Testis (tissue), 3 donors: ENCODE results near the gene XRCC1. TPM values are rescaled to one million over a fixed set of nuclear protein-coding genes. Genes with fewer than 3 reads are reported as not detected.

Experiments
- DNase-seq: peaks from one replicate; pipeline ENCODE4 v3.0.0-alpha.2; 2019
- H3K27ac ChIP-seq, 2 donors: fragments of 200-600 bp; sonication (generic); one replicate each; pipeline ENCODE4 v1.5.1; 2019
- H3K27me3 ChIP-seq: fragments of 200-600 bp; sonication (generic); one replicate; pipeline ENCODE4 v1.5.1; 2019
- H3K36me3 ChIP-seq: fragments of 200-600 bp; sonication (generic); one replicate; pipeline ENCODE4 v1.5.1; 2017; ENCODE audit warnings: low read depth; ENCODE audit errors: missing control alignments
- H3K4me1 ChIP-seq: fragments of 200-600 bp; sonication (generic); one replicate; pipeline ENCODE4 v1.5.1; 2019
- H3K4me3 ChIP-seq, 2 donors: fragments of 200-600 bp; sonication (generic); one replicate each; pipeline ENCODE4 v1.5.1; 2017 to 2019
- H3K9me3 ChIP-seq: fragments of 200-600 bp; sonication (generic); one replicate; pipeline ENCODE4 v1.5.1; 2017
- CTCF ChIP-seq, 3 experiments: fragments of 450-650 bp in 2 of 3; fragments of 200-600 bp in 1 of 3; sonication (generic) in 1 of 3; IDR thresholded peaks; one replicate each; pipeline ENCODE4 v1.5.1; 2016 to 2019; ENCODE audit warnings: antibody characterized with exemption in 3 of 3, mild to moderate bottlenecking in 2 of 3, moderate library complexity in 1 of 3
- POLR2A ChIP-seq: fragments of 450-650 bp; IDR thresholded peaks from one replicate; pipeline ENCODE4 v1.6.1; 2017; ENCODE audit warnings: antibody characterized with exemption, mild to moderate bottlenecking, moderate library complexity
- WGBS, 2 donors: methylation state at CpG; one replicate each; pipeline ENCODE4 v1.1.5; 2018; 5-methylcytosine and 5-hydroxymethylcytosine counted together
- intact Hi-C: fragments of 100-400 bp; cut with DNase I; formaldehyde crosslinking; loops from one replicate; pipeline ENCODE4 v1.15.1; 2023; ENCODE audit warnings: low total_unique reads
- polyA plus RNA-seq: library from polyadenylated mRNA; stranded (reverse); fragments of 350-450 nt; fragmentation: Illumina TruSeq; extraction: RNeasy Lipid Tissue Mini Kit (QIAGEN cat#74804); gene quantifications from one replicate; pipeline ENCODE4 v1.2.3, GENCODE V29; 2014; ENCODE audit warnings: low read depth, low replicate concordance; ENCODE audit not compliant: insufficient read depth
- total RNA-seq, 2 donors: library from RNA; depleted of rRNA; stranded (reverse); fragments of >200 nt; gene quantifications; one replicate each; pipeline ENCODE4 v1.2.3, GENCODE V29; 2016

Gene XRCC1
- total and polyA plus RNA-seq, 3 donors from 2014 or later, result 40.6 to 49.1 (median 44.8) TPM

- peaks cover 4% of the 10 kb centered on the region for H3K9me3 ChIP-seq
- H3K4me3 ChIP-seq, result peak overlapping the region; percentile 59 to 61
- H3K27me3 ChIP-seq, result no peaks in the 10 kb centered on the region
- H3K27ac ChIP-seq, result peak overlapping the region; percentile 31 to 90
- WGBS, 2 donors, result 0 to 1% methylated on average over 10 to 41 of the region's 41 CpGs
- DNase-seq, result peak; percentile 99
- H3K4me1 ChIP-seq, result peaks cover 5% of the 10 kb centered on the region
- intact Hi-C loops, result no loop called here
- TF ChIP-seq POLR2A (no peak), CTCF (IDR thresholded peaks at IDR 0.05) (no peak)
- no peaks in the 10 kb centered on the region for H3K36me3 ChIP-seq
Observed at GRCh38 chr19:43533546-43534304, 41.6 kb downstream of the XRCC1 start.

GRCh38 chr19:43532962-43533545, 42.3 kb downstream of the XRCC1 start, which contains the start of gene ZNF575:
Gene ZNF575 (plus strand): TSS chr19:43533188. CDS start chr19:43534423, 1,235 bp downstream.
- H3K4me1 ChIP-seq, result peaks cover 5% of the 10 kb centered on the region
- H3K27ac ChIP-seq, result peak within 1 kb of the TSS; percentile 31 to 90
- 0 to 1% methylated on average over 25 to 46 of the region's 47 CpGs for WGBS, 2 donors
- H3K9me3 ChIP-seq, result no peaks in the 10 kb centered on the region
- peak; percentile 95 for DNase-seq
- peak within 1 kb of the TSS; percentile 59 to 61 for H3K4me3 ChIP-seq
- TF ChIP-seq POLR2A (no peak), CTCF (IDR thresholded peaks at IDR 0.05) (peak in 1 of 3 experiments; percentile 29)
- intact Hi-C loops, result no loop called here
- H3K36me3 ChIP-seq, result no peaks in the 10 kb centered on the region
- H3K27me3 ChIP-seq, result no peaks in the 10 kb centered on the region

- Histone ChIP-seq H3K27ac (peak overlapping the region; percentile 31 to 90), H3K27me3 (no peaks in the 10 kb centered on the region), H3K9me3 (no peaks in the 10 kb centered on the region), H3K36me3 (no peaks in the 10 kb centered on the region), H3K4me1 (peaks cover 7% of the 10 kb centered on the region), H3K4me3 (peak overlapping the region; percentile 59 to 61)
- peak; percentile 54 for DNase-seq
- intact Hi-C loops, result no loop called here
- 1 to 5% methylated on average over 11 to 16 of the region's 16 CpGs for WGBS, 2 donors
- no peak for TF ChIP-seq POLR2A
- no peak for TF ChIP-seq CTCF (IDR thresholded peaks at IDR 0.05)
Observed at GRCh38 chr19:43532571-43532961, 42.8 kb downstream of the XRCC1 start.

GRCh38 chr19:43527860-43528622, 47.3 kb downstream of the XRCC1 start:
- H3K27ac ChIP-seq, result no peak overlapping the region
- H3K4me1 ChIP-seq, result peaks cover 26% of the 10 kb centered on the region
- DNase-seq, result no peak
- no peak for TF ChIP-seq CTCF (IDR thresholded peaks at IDR 0.05)
- TF ChIP-seq POLR2A, result no peak
- peak overlapping the region; percentile 69 to 83 for H3K4me3 ChIP-seq
- intact Hi-C loops, result no loop called here
- 17 to 18% methylated on average over 13 of the region's 13 CpGs for WGBS, 2 donors
- H3K27me3 ChIP-seq, result no peaks in the 10 kb centered on the region
- H3K9me3 ChIP-seq, result no peaks in the 10 kb centered on the region
- H3K36me3 ChIP-seq, result no peaks in the 10 kb centered on the region
